Effector memory CD4-positive, alpha-beta T cell (primary cell): ENCODE measurements around the gene DCTN2.
"Not testable (repeated sequence)": the region's sequence is repeated elsewhere in the genome, so short reads cannot be mapped to it uniquely, and the experiment has no call there.

ENCODE experiments used
- DNase-seq, 3 donors: peaks; one replicate each; pipeline ENCODE4 v3.0.0-alpha.2; 2020
- H3K27ac ChIP-seq: 2 replicates; pipeline ENCODE4 v1.7.0; 2013; ENCODE audit warnings: mild to moderate bottlenecking, low read length, moderate library complexity; ENCODE audit not compliant: insufficient read depth, poor library complexity, severe bottlenecking
- H3K27me3 ChIP-seq: replicated peaks from 2 replicates; pipeline ENCODE4 v1.7.0; 2013; ENCODE audit warnings: mild to moderate bottlenecking, low read length; ENCODE audit not compliant: insufficient read depth, control insufficient read depth, poor library complexity, severe bottlenecking
- H3K36me3 ChIP-seq: 2 replicates; pipeline ENCODE4 v1.7.0; 2013; ENCODE audit warnings: mild to moderate bottlenecking, low read length, moderate library complexity; ENCODE audit not compliant: control insufficient read depth, insufficient read depth
- H3K4me1 ChIP-seq: 2 replicates; pipeline ENCODE4 v1.7.0; 2013; ENCODE audit warnings: low read length, mild to moderate bottlenecking; ENCODE audit not compliant: control insufficient read depth, insufficient read depth, poor library complexity, severe bottlenecking
- H3K4me3 ChIP-seq: 2 replicates; pipeline ENCODE4 v1.7.0; 2013; ENCODE audit warnings: low read length, low read depth, mild to moderate bottlenecking; ENCODE audit not compliant: insufficient read depth, poor library complexity, severe bottlenecking
- H3K9me3 ChIP-seq: 2 replicates; pipeline ENCODE4 v1.7.0; 2013; ENCODE audit warnings: mild to moderate bottlenecking, low read length, moderate library complexity; ENCODE audit not compliant: control insufficient read depth

DCTN2 gene

GRCh38 chr12:57506541-57506940 is 40.5 kb downstream of the DCTN2 start:
- not testable (repeated sequence) for H3K9me3 ChIP-seq, H3K4me3 ChIP-seq, DNase-seq, H3K27me3 ChIP-seq, H3K4me1 ChIP-seq, H3K27ac ChIP-seq
- peaks cover 31% of the 10 kb centered on the region for H3K36me3 ChIP-seq

DNA sequence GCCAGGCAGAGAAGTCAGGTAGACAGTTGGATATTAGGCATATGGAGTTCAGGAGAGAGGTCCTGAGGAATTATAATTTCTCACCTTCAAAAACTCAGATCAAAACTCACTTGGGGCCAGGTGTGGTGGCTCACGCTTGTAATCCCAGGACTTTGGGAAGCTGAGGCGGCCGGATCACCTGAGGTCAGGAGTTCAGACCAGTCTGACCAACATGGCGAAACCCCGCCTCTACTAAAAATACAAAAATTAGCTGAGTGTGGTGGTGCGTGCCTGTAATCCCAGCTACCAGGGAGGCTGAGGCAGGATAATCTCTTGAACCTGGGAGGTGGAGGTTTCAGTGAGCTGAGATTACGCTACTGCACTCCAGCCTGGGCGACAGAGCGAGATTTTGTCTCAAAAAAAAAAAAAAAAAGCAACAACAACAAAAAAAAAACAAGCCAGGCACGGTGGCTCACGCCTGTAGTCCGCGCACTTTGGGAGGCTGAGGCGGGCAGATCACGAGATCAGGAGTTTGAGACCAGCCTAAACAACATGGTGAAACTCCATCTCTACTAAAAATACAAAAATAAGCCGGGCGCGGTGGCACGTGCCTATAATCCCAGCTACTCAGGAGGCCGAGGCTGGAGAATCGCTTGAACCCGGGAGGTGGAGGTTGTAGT is 44.6 kb downstream of the DCTN2 start:
- DNase-seq, H3K27ac ChIP-seq, H3K4me1 ChIP-seq, H3K4me3 ChIP-seq, H3K27me3 ChIP-seq, H3K9me3 ChIP-seq: not testable (repeated sequence)
- peaks cover 55% of the 10 kb centered on the region for H3K36me3 ChIP-seq

- no peaks in the 10 kb centered on the region for H3K9me3 ChIP-seq
- H3K4me3 ChIP-seq = no peak overlapping the region
- no peaks in the 10 kb centered on the region for H3K27me3 ChIP-seq
- H3K36me3 ChIP-seq = peaks cover 56% of the 10 kb centered on the region
- no peaks in the 10 kb centered on the region for H3K4me1 ChIP-seq
- DNase-seq = no peak
- H3K27ac ChIP-seq = no peak overlapping the region
Measured at GRCh38 chr12:57500213-57500612, 46.8 kb downstream of the DCTN2 start.

DNA sequence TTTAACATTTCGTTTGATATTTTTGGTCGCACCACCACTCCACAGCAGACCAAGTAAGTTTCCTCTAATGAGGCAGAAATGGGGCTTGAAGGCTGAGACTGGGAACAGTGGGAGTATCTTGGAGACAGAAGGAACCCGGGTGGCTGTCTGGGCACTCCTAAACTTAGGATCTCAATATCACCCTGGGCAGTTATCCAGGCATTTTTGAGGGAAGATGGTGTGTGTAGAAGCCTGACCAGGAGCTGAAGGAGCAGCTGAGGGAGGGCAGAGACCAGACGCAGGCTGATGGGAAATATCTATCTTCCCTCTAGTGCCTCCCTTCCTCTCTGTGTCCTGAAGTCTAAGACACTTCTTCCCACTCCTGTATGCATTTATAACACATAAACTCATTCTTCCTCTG is 48.4 kb downstream of the DCTN2 start:
- Histone ChIP-seq H3K36me3 (peaks cover 42% of the 10 kb centered on the region), H3K27ac (no peak overlapping the region)

DNA sequence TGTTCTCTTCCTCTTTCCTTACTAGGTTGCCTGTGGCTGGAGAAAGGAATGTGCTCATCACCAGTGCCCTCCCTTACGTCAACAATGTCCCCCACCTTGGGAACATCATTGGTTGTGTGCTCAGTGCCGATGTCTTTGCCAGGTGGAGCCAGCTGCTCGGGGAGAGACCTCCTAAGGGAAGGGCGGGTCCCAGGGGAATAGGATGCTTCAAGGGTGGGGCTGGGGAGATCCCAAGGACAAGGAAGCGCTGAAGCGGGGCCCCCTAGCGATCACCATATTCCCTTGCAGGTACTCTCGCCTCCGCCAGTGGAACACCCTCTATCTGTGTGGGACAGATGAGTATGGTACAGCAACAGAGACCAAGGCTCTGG is 48.9 kb downstream of the DCTN2 start:
- DNase-seq = no peak
- Histone ChIP-seq H3K36me3 (peaks cover 42% of the 10 kb centered on the region), H3K9me3 (no peaks in the 10 kb centered on the region), H3K4me1 (no peaks in the 10 kb centered on the region), H3K4me3 (no peak overlapping the region), H3K27ac (no peak overlapping the region), H3K27me3 (no peaks in the 10 kb centered on the region)

More for the DNA sequence above, 48.4 kb downstream of the DCTN2 start:
- DNase-seq = no peak
- Histone ChIP-seq H3K9me3 (no peaks in the 10 kb centered on the region), H3K4me1 (no peaks in the 10 kb centered on the region), H3K27me3 (no peaks in the 10 kb centered on the region), H3K4me3 (no peak overlapping the region)

DNA sequence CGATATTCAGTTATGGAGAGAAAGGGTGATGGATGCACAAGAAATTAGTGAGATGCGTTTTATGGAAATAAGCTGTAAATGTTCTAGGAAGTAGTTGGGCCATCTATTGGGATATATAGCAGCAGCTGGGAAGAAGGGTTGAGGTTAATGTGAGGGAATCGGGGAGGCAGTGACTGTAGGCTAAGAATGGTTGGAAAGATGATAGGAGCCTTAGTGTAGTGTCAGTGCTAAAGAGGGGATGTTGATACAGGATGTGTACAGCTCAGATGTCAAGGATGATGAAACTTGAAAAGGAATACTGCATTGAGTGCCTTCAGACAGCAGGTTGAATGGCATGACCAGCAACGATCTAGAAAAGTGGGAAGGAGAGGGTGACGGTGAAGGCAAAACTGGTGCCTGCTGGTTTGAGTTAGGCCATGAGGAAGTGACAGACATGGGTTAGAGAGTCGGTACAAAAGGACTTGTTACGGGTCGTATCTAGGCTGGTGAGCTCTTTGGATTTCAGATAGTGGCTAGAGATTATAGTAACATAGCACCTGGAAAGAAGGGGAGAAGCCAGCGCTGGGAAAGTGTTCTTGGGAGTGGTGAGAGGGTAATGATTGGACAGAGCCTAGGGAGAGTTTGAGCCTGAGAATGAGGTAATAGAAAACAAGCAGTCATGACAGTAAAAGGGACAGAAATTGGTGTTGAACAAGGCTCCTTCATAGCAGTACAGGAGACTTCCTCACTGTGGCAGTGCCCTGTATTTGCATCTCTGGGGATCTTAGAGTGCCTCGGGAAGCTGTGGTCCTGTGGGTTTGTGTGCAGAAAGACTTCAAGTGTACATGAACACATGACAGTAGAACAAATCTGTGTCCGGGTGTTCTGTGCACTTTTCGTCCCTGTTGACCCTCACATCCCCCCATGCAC is 49.5 kb downstream of the DCTN2 start:
- Histone ChIP-seq H3K4me3 (no peak overlapping the region), H3K9me3 (no peaks in the 10 kb centered on the region), H3K4me1 (no peaks in the 10 kb centered on the region), H3K27ac (no peak overlapping the region), H3K36me3 (peaks cover 46% of the 10 kb centered on the region), H3K27me3 (no peaks in the 10 kb centered on the region)
- no peak for DNase-seq

- peaks cover 43% of the 10 kb centered on the region for H3K36me3 ChIP-seq
- no peaks in the 10 kb centered on the region for H3K4me1 ChIP-seq
- H3K27me3 ChIP-seq = no peaks in the 10 kb centered on the region
- H3K27ac ChIP-seq = no peak overlapping the region
- no peak for DNase-seq
- no peaks in the 10 kb centered on the region for H3K9me3 ChIP-seq
- no peak overlapping the region for H3K4me3 ChIP-seq
Measured at GRCh38 chr12:57496822-57497221, 50.2 kb downstream of the DCTN2 start.

- not testable (repeated sequence) for H3K9me3 ChIP-seq, H3K27me3 ChIP-seq, DNase-seq, H3K27ac ChIP-seq, H3K4me3 ChIP-seq, H3K4me1 ChIP-seq
- peaks cover 46% of the 10 kb centered on the region for H3K36me3 ChIP-seq
Measured at GRCh38 chr12:57495051-57495701, 51.8 kb downstream of the DCTN2 start.

DNA sequence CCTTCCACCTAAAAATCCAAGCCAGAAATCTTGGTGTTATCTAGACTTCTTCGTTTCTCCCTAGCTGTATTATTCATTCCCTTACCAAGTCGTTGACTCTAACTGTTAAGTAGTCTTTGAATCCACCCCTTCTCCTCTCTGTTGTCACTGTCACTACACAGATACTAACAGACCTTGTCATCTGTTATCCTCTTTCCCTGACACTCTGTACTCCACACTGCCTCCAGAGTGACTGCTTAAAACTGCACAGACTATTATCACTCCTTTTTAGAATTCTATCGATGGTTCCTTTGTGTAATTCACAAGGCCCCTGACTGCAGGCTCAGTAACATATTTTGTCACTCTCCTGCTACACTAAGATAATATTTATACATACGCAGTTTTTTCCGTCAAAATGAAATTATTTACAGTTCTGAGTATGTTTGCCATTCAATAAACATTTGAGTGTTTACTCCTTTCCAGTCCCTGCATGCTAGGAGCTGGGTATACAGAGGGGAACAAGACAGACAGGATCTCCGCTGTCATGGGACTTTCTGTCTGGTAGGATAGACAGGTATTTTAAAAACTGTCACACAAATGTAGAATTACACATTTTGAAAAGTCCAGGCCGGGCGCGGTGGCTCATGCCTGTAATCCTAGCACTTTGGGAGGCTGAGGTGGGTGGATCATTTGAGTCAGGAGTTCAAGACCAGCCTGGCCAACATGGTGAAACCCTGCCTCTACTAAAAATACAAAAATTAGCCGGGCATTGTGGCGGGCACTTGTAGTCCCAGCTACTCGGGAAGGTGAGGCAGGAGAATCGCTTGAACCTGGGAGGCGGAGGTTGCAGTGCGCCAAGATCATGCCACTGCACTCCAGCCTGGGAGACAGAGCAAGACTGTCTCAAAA is 55.4 kb downstream of the DCTN2 start:
- Histone ChIP-seq H3K27ac (no peak overlapping the region), H3K4me3 (no peak overlapping the region), H3K9me3 (no peaks in the 10 kb centered on the region), H3K36me3 (peaks cover 31% of the 10 kb centered on the region), H3K27me3 (no peaks in the 10 kb centered on the region), H3K4me1 (peaks cover 9% of the 10 kb centered on the region)
- DNase-seq = no peak
